ENCODE data around the gene CRACR2B. TPM values are rescaled to one million over a fixed set of nuclear protein-coding genes. Genes with fewer than 3 reads are reported as not detected.
A peak's percentile ranks its signal among the peaks of the same experiment; 100 is the strongest.

Gene CRACR2B
- total and polyA plus RNA-seq, 10 donors = 6.1 to 34.1 (median 14.5) TPM

DNA sequence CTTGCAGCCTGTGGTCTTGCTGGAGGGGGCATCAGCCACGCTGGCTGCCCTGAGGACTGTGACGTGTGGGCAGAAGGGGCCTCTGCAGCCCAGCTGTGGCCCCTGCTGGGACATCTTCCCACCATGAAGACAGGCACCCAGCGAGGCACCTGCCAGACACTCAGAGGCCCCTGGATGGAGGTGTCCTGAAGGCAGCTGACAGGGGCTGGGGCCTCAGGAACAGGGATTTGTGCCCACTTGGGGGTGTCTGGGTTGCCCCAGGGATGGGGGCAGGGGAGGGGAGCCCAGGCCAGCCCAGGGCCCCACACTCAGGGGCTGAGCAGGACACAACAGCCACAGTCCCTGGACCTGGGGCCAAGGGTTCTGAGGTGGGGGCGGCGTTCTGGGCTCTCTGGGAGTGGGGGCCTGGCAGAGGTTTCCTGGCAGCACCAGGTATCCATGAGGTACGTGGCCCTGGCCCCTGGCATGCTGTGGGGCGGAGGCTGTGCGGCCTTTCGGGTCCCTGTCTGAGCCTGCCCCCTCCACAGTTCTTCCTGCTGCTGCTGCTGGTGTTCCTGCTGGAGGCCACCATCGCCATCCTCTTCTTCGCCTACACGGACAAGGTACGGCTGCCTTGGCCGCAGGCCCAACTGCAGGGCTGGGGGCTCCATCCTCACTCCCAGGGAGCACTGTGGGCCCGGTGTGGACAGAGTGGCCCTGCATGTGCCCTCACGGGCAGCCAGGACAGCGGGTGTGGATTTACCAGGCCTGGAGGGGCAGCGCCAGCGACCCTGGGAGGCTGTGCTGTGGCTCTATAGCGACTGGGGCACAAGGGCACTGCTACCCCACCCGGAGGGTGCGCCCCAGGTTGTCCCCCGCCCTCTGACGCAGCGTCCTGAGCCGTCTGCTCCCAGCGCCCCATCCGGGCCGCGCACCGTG lies 36.5 kb downstream of the CRACR2B start:
- Histone ChIP-seq H3K27ac (peak overlapping the region in 3 of 8 donors; percentile 5 to 36 (median 26)), H3K4me1 (peaks cover 0 to 59% (median 24%) of the 10 kb centered on the region in 6 donors), H3K27me3 (replicated peaks in 1 of 7) (no peaks in the 10 kb centered on the region), H3K4me3 (no peak overlapping the region), H3K36me3 (peaks cover 0 to 70% (median 18%) of the 10 kb centered on the region in 6 donors), H3K9me3 (no peaks in the 10 kb centered on the region)
- no peak for TF ChIP-seq POLR2A (IDR thresholded peaks at IDR 0.05)
- TF ChIP-seq POLR2AphosphoS5 (IDR thresholded peaks at IDR 0.05) = peak; percentile 36 to 58 (median 53)
- TF ChIP-seq, protein P1, sequence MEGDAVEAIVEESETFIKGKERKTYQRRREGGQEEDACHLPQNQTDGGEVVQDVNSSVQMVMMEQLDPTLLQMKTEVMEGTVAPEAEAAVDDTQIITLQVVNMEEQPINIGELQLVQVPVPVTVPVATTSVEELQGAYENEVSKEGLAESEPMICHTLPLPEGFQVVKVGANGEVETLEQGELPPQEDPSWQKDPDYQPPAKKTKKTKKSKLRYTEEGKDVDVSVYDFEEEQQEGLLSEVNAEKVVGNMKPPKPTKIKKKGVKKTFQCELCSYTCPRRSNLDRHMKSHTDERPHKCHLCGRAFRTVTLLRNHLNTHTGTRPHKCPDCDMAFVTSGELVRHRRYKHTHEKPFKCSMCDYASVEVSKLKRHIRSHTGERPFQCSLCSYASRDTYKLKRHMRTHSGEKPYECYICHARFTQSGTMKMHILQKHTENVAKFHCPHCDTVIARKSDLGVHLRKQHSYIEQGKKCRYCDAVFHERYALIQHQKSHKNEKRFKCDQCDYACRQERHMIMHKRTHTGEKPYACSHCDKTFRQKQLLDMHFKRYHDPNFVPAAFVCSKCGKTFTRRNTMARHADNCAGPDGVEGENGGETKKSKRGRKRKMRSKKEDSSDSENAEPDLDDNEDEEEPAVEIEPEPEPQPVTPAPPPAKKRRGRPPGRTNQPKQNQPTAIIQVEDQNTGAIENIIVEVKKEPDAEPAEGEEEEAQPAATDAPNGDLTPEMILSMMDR (IDR thresholded peaks at IDR 0.05 in 8 of 11, conservative IDR thresholded peaks at IDR 0.05 in 3 of 11) = no peak
- intact Hi-C loops (cut with DNase I; ENCODE audit: low total_unique reads) = no loop called here
- no peak for DNase-seq
- WGBS, 5 donors = 75 to 88% (median 85%) methylated on average over 4 to 31 of the region's 31 CpGs

DNA sequence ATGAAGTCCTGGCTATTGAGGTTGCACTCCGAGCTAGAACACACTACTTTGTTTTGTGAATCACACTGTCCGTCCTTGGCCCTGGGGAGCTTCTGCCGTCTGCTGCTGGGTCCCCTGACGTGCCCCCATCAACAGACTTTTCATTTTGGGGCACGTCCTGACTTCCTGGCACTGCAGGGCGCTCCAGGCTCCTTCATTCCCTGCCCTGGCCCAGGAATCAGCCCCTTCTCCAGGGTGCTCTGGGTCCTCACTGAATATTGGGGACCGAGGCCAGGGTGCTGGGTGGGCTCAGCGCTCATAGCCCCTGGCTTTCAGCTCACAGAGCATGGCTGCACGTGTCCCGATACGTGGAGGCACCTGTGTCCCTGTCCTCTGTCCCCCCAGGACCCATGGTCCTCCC lies 37.2 kb downstream of the CRACR2B start:
- TF ChIP-seq, protein P1 (IDR thresholded peaks at IDR 0.05 in 8 of 11, conservative IDR thresholded peaks at IDR 0.05 in 3 of 11) = no peak
- TF ChIP-seq POLR2AphosphoS5 (IDR thresholded peaks at IDR 0.05) (no peak), POLR2A (IDR thresholded peaks at IDR 0.05) (no peak)
- WGBS, 5 donors = 82 to 100% (median 85%) methylated on average over 1 to 11 of the region's 11 CpGs

DNA sequence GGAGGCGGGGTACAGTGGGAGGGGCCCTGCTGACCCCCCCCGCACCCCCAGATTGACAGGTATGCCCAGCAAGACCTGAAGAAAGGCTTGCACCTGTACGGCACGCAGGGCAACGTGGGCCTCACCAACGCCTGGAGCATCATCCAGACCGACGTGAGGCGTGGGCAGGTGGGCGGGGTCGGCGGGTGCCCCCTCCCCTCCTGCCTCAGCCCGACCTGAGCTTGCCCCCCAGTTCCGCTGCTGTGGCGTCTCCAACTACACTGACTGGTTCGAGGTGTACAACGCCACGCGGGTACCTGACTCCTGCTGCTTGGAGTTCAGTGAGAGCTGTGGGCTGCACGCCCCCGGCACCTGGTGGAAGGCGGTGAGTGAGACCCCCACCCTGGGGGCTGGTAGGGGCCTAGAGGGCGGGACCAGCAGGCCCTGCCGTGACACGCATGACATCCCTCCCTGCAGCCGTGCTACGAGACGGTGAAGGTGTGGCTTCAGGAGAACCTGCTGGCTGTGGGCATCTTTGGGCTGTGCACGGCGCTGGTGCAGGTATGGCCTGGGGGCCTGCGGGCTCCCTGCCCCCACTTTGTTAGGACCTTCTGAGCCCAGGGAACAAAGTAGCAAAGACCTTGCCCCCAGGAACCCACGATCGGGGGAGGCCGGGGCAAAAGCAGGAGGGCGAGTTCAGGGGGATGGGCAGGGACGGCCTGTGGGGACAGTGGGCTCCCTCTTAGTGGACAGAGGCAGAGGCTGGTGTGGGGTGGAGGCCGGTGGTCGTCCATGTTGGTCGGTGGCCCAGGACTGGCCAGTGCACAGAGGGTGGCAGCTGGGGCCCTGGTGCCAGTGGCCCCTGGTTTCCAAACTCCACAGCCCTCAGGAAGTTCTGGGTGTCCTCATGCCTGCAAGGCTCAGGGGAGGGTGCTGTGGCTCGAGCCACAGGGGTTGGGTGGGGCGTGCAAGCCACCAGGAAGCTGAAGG lies 38.0 kb downstream of the CRACR2B start:
- Histone ChIP-seq H3K27ac (peak overlapping the region in 5 of 8 donors; percentile 26 to 57 (median 51)), H3K9me3 (no peaks in the 10 kb centered on the region), H3K27me3 (replicated peaks in 1 of 7) (no peaks in the 10 kb centered on the region), H3K4me3 (no peak overlapping the region), H3K4me1 (peaks cover 0 to 44% (median 16%) of the 10 kb centered on the region in 6 donors), H3K36me3 (peaks cover 0 to 77% (median 26%) of the 10 kb centered on the region in 6 donors)
- intact Hi-C loops (cut with DNase I; ENCODE audit: low total_unique reads) = no loop called here
- no peak for DNase-seq
- 76 to 83% (median 77%) methylated on average over 22 to 41 of the region's 41 CpGs for WGBS, 5 donors
- TF ChIP-seq POLR2A (IDR thresholded peaks at IDR 0.05) (no peak), POLR2AphosphoS5 (IDR thresholded peaks at IDR 0.05) (peak; percentile 25 to 49 (median 27))
- TF ChIP-seq, protein P1 (IDR thresholded peaks at IDR 0.05 in 8 of 11, conservative IDR thresholded peaks at IDR 0.05 in 3 of 11) = no peak

More for the DNA sequence above, 37.2 kb downstream of the CRACR2B start:
- Histone ChIP-seq H3K36me3 (peaks cover 0 to 77% (median 25%) of the 10 kb centered on the region in 6 donors), H3K9me3 (no peaks in the 10 kb centered on the region), H3K27me3 (replicated peaks in 1 of 7) (no peaks in the 10 kb centered on the region), H3K4me1 (peaks cover 0 to 52% (median 18%) of the 10 kb centered on the region in 6 donors), H3K27ac (peak overlapping the region in 3 of 8 donors; percentile 5 to 36 (median 26)), H3K4me3 (no peak overlapping the region)
- DNase-seq = no peak
- intact Hi-C loops (cut with DNase I; ENCODE audit: low total_unique reads) = no loop called here

Measured in spleen (tissue), 11 donors.